HG03460 (cell line): ENCODE measurements around the gene NAGPA.

ENCODE experiments used
- ATAC-seq: cut with Tn5 transposase; IDR thresholded peaks from one replicate; pipeline ENCODE4 v1.9.1; 2021; ENCODE audit not compliant: unreplicated experiment

NAGPA gene

GRCh38 chr16:5028950-5029475, 4.7 kb downstream of the NAGPA start:
- ATAC-seq, result no peak

- ATAC-seq, result no peak
These were observed 6.0 kb downstream of the NAGPA start for GRCh38 chr16:5027575-5028235.

GRCh38 chr16:5027086-5027485, 6.6 kb downstream of the NAGPA start:
- no peak for ATAC-seq

- ATAC-seq, result no peak
These were observed 7.1 kb downstream of the NAGPA start for GRCh38 chr16:5026664-5027063.

- no peak for ATAC-seq
These were observed 8.5 kb downstream of the NAGPA start for GRCh38 chr16:5025171-5025632.

GRCh38 chr16:5024632-5025031, 9.1 kb downstream of the NAGPA start:
- ATAC-seq, result no peak

DNA sequence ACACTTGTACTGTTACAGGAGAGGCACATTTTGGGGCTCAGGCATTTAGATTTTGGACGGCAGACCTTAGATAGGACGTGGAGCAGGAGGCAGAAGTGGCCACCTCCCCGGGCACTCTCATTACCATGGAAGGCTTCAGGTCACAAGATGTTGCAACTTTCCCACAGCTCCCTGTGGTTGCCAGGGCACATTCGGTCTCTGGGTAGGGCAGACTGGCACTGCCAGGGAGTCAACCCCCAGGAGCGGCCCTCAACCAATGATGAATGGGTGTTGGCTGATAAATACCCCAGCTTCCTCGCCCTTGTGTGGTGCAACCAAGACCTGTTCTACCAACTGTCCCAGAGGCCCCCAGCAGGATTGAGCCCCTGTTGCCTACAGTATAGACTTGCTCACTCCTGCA, 11.2 kb downstream of the NAGPA start:
- no peak for ATAC-seq

DNA sequence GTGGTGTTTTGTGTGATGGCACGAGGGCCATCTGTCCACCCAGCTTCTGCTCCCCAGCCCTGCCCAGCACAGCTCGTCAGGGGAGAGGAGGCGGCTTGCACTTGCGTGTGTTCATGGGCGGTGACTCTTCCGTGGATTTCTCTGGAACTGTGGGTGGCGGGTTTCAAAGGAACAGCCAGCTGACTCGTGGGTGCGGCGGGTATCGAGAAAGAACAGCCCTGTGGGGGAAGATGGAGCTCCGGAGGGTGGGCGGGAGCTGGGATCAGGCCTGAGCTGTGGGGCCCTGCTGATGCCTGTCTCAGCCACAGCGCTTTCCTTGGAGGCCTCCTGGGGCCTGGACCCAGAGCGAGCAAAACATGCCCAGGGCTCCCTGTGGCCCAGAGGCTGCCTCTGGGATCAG, 13.2 kb downstream of the NAGPA start:
- no peak for ATAC-seq

- ATAC-seq, result no peak
These were observed 14.0 kb downstream of the NAGPA start for GRCh38 chr16:5019775-5020174.

DNA sequence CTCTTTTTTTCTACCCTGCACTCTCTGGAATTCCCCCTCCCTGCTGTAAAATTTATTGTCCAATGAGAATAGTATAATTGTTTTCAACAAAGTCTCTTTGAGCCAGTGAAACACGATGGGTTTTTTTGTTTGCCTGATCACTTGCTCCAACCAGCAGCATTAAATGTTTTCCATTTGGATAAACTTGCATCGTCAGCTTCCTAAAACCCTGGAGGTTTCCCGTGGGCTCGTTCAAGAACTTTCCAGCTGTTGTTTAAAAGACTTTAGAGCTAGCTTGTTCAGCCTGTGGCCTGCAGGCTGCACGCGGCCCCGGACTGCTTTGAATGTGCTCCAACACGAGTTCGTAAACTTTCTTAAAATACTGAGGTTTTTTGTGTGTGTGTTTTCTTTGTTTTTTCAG, 14.9 kb downstream of the NAGPA start:
- no peak for ATAC-seq

GRCh38 chr16:5017678-5017969, 16.1 kb downstream of the NAGPA start:
- ATAC-seq, result no peak

- ATAC-seq, result no peak
These were observed 16.6 kb downstream of the NAGPA start for GRCh38 chr16:5016967-5017677.

GRCh38 chr16:5015887-5016286, 17.8 kb downstream of the NAGPA start:
- ATAC-seq, result no peak

GRCh38 chr16:5015351-5015750, 18.4 kb downstream of the NAGPA start:
- no peak for ATAC-seq

GRCh38 chr16:5012887-5013286, 20.8 kb downstream of the NAGPA start:
- no peak for ATAC-seq

DNA sequence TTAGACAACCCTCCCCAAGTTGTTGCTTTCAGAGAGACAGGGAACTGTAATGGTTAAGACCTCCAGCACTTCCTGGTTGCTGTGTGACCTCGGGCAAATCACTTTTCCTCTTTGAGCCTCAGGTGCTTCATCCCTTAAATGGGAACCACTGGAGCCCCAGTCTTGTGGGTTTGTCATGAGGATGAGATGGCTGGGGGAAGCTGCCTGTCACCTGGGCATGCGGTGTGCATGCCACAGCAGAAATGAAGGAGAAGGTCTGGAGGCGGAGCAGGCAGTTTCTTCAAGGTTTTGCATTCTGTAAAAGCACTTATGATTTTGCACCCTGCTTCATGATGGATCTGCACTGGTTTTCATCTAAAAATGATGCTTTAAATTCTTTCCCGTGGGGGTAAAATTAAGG, 22.1 kb downstream of the NAGPA start:
- ATAC-seq, result no peak

DNA sequence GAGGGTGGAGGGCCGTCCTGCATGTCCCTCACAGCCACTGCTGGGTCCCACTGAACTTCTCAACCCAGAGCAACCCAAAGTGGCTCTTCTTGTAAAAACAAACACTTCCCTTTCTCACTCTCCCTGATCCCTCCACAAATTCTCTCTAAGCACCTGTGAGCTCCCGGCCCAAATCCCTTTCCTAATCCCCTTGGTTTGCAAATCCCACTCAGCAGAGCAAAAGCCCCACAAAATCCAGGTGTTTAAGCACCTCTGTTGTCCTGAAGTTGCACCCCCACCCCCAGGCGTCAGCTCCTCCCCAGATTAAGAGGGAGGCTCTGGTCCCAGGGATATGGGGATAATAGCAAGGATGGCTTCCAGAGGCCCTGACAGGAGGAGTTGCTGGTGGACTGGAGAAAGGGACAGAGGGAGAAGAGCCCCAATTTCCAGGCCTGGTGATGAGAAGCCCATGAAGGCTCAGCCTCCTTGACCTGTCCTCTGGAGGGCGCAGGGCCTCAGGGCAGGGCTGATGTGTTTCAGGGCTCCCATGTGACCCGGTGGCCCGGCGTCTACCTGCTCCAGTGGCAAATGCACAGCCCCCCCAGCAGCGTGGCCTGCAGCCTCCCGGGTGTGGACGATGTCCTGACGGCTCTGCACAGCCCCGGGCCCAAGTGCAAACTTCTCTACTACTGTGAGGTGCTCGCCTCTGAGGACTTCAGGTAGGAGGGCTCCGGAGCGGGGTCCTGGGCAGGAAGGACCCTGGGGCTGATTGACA, 23.0 kb downstream of the NAGPA start:
- ATAC-seq, result no peak

DNA sequence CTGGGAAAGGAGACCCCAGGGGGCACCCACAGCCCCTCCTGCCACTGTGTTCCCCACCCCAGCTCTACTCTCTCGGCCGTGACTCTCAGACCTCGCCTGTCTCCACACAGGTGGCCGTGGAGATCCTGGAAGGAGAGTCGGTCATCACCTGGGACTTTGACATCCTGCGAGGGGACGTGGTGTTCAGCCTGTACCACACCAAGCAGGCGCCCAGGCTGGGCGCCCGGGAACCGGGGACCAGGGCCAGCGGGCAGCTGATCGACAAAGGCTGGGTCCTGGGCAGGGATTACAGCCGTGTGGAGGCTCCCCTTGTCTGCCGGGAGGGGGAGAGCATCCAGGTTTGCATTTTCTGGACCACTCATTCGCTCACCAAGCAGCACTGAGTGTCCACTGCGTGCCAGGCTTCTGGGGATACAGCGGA, 25.4 kb downstream of the NAGPA start:
- ATAC-seq, result no peak

GRCh38 chr16:5007256-5007655, 26.5 kb downstream of the NAGPA start:
- ATAC-seq, result no peak

- no peak for ATAC-seq
These were observed 27.2 kb downstream of the NAGPA start for GRCh38 chr16:5006348-5007193.

- ATAC-seq, result no peak
These were observed 27.8 kb downstream of the NAGPA start for GRCh38 chr16:5005916-5006315.
